IMR-90 (cell line): Measurements from ENCODE around the gene PPP1CA. TPM values are rescaled to one million over a fixed set of nuclear protein-coding genes. Genes with fewer than 3 reads are reported as not detected.

Source experiments
- ATAC-seq: fragments of 200-7000 bp; cut with Tn5 transposase; 2 replicates; pipeline ENCODE4 v1.9.1; 2020; ENCODE audit warnings: low read depth, mild to moderate bottlenecking, moderate library complexity
- BruUV-seq: library from RNA; stranded (reverse); fragments of 400-500 nt; replicated peaks from 2 replicates; lab custom pipeline; 2021; lab: Mats Ljungman, UMichigan
- CTCF ChIA-PET: fragments of 300-600 bp; formaldehyde crosslinking; extraction: SDS; loops from one replicate; lab custom pipeline; 2021; ENCODE audit warnings: antibody characterized with exemption; lab: Yijun Ruan, JAX
- POLR2A ChIA-PET: fragments of 300-600 bp; sonication (Branson Sonifier 250); formaldehyde crosslinking; loops from one replicate; lab custom pipeline; 2022; ENCODE audit warnings: antibody characterized with exemption; ENCODE audit not compliant: unreplicated experiment; lab: Charles Lee
- DNase-seq: peaks from one replicate; pipeline ENCODE4 v3.0.0; 2013
- H2AFZ ChIP-seq: replicated peaks from 2 replicates; pipeline ENCODE3; 2013; ENCODE audit warnings: low read length, mild to moderate bottlenecking; ENCODE audit not compliant: poor library complexity
- H2AK5ac ChIP-seq: 2 replicates; pipeline ENCODE4 v1.6.1; 2013; ENCODE audit warnings: low read depth, low read length, inconsistent platforms
- H2AK9ac ChIP-seq: replicated peaks from 2 replicates; pipeline ENCODE3; 2013; ENCODE audit warnings: mild to moderate bottlenecking, low read depth, low read length, moderate library complexity; ENCODE audit not compliant: poor library complexity
- H2BK120ac ChIP-seq: 2 replicates; pipeline ENCODE4 v1.6.1; 2013; ENCODE audit warnings: low read depth, low read length, inconsistent platforms
- H2BK15ac ChIP-seq: 3 replicates; pipeline ENCODE4 v1.6.1; 2013; ENCODE audit warnings: low read depth, low read length, inconsistent platforms
- H2BK20ac ChIP-seq: 2 replicates; pipeline ENCODE4 v1.6.1; 2013; ENCODE audit warnings: low read depth, mild to moderate bottlenecking, inconsistent platforms, low read length, moderate library complexity
- H2BK5ac ChIP-seq: 2 replicates; pipeline ENCODE4 v1.6.1; 2013; ENCODE audit warnings: mild to moderate bottlenecking, low read depth, low read length, inconsistent platforms; ENCODE audit not compliant: poor library complexity, severe bottlenecking
- H3K14ac ChIP-seq: replicated peaks from 2 replicates; pipeline ENCODE4 v1.6.1; 2013; ENCODE audit warnings: low read depth, low read length, inconsistent platforms
- H3K18ac ChIP-seq: 2 replicates; pipeline ENCODE4 v1.6.1; 2013; ENCODE audit warnings: low read depth, low read length, control low read depth
- H3K23ac ChIP-seq: 2 replicates; pipeline ENCODE4 v1.6.1; 2013; ENCODE audit warnings: low read depth, low read length, inconsistent platforms
- H3K27ac ChIP-seq: 2 replicates; pipeline ENCODE4 v1.5.1; 2013; ENCODE audit warnings: mild to moderate bottlenecking, control low read depth, low read length; ENCODE audit not compliant: insufficient read depth
- H3K27me3 ChIP-seq: 2 replicates; pipeline ENCODE4 v1.6.1; 2013; ENCODE audit warnings: low read length; ENCODE audit not compliant: control insufficient read depth, insufficient read depth
- H3K36me3 ChIP-seq: 2 replicates; pipeline ENCODE4 v1.6.1; 2013; ENCODE audit warnings: low read length, mixed read lengths; ENCODE audit not compliant: control insufficient read depth, insufficient read depth
- H3K4ac ChIP-seq: 2 replicates; pipeline ENCODE4 v1.6.1; 2013; ENCODE audit warnings: low read depth, low read length, inconsistent platforms
- H3K4me1 ChIP-seq: 2 replicates; pipeline ENCODE4 v1.6.1; 2013; ENCODE audit warnings: low read length, mixed read lengths; ENCODE audit not compliant: control insufficient read depth, insufficient read depth
- H3K4me2 ChIP-seq: 2 replicates; pipeline ENCODE4 v1.6.1; 2013; ENCODE audit warnings: low read depth, mild to moderate bottlenecking, control low read depth, low read length, moderate library complexity
- H3K4me3 ChIP-seq: 2 replicates; pipeline ENCODE4 v1.5.1; 2013; ENCODE audit warnings: low read depth, mild to moderate bottlenecking, control low read depth, low read length, moderate library complexity; ENCODE audit not compliant: insufficient read depth
- H3K56ac ChIP-seq: 2 replicates; pipeline ENCODE4 v1.6.1; 2013; ENCODE audit warnings: low read length, inconsistent platforms; ENCODE audit not compliant: insufficient read depth; ENCODE audit errors: extremely low read depth
- H3K79me1 ChIP-seq, 2 experiments: 2 replicates each; pipeline ENCODE4 v1.6.1; 2013; ENCODE audit warnings: low read length in 2 of 2, inconsistent platforms in 1 of 2, low read depth in 1 of 2
- H3K9ac ChIP-seq: 2 replicates; pipeline ENCODE4 v1.6.1; 2013; ENCODE audit warnings: low read depth, low read length, control low read depth
- H3K9me1 ChIP-seq: 2 replicates; pipeline ENCODE4 v1.6.1; 2013; ENCODE audit warnings: low read length, inconsistent platforms; ENCODE audit not compliant: insufficient read depth
- H3K9me3 ChIP-seq: 2 replicates; pipeline ENCODE4 v1.6.1; 2013; ENCODE audit warnings: low read length; ENCODE audit not compliant: control insufficient read depth, insufficient read depth
- H4K20me1 ChIP-seq: 2 replicates; pipeline ENCODE4 v1.6.1; 2013; ENCODE audit warnings: low read length, inconsistent platforms; ENCODE audit not compliant: insufficient read depth
- H4K5ac ChIP-seq: 2 replicates; pipeline ENCODE4 v1.6.1; 2013; ENCODE audit warnings: mild to moderate bottlenecking, low read depth, low read length, control low read depth
- H4K8ac ChIP-seq, 2 experiments: 2 replicates each; pipeline ENCODE4 v1.6.1; 2013; ENCODE audit warnings: low read depth in 2 of 2, low read length in 2 of 2, control low read depth in 1 of 2, inconsistent platforms in 1 of 2
- H4K91ac ChIP-seq: 2 replicates; pipeline ENCODE4 v1.6.1; 2013; ENCODE audit warnings: low read depth, low read length, inconsistent platforms; ENCODE audit not compliant: insufficient read depth
- BHLHE40 ChIP-seq: fragments of 150-350 bp; IDR thresholded peaks from 2 replicates; pipeline ENCODE4 v1.6.1; 2016; ENCODE audit warnings: mild to moderate bottlenecking, low read depth, low read length
- CEBPB ChIP-seq: IDR thresholded peaks from 2 replicates; pipeline ENCODE4 v1.6.1; 2012; ENCODE audit warnings: low read depth, low read length, improper control_type of control experiment
- CHD1 ChIP-seq: IDR thresholded peaks from 2 replicates; pipeline ENCODE4 v1.6.1; 2012; ENCODE audit warnings: low read depth, low read length, improper control_type of control experiment
- FOS ChIP-seq: fragments of 150-350 bp; IDR thresholded peaks from 2 replicates; pipeline ENCODE4 v1.6.1; 2016; ENCODE audit warnings: low read depth, low read length
- MAFK ChIP-seq: IDR thresholded peaks from 2 replicates; pipeline ENCODE4 v1.6.1; 2012; ENCODE audit warnings: low read depth, low read length, improper control_type of control experiment
- MXI1 ChIP-seq: IDR thresholded peaks from 2 replicates; pipeline ENCODE4 v1.6.1; 2012; ENCODE audit warnings: low read depth, mild to moderate bottlenecking, low read length, moderate library complexity, borderline replicate concordance
- NFE2L2 ChIP-seq: fragments of 150-350 bp; IDR thresholded peaks from 2 replicates; pipeline ENCODE4 v1.6.1; 2016; ENCODE audit warnings: low read depth, mild to moderate bottlenecking, low read length
- POLR2A ChIP-seq: IDR thresholded peaks from 2 replicates; pipeline ENCODE4 v1.6.1; 2012; ENCODE audit warnings: mild to moderate bottlenecking, low read depth, low read length
- RAD21 ChIP-seq: IDR thresholded peaks from 2 replicates; pipeline ENCODE4 v1.6.1; 2012; ENCODE audit warnings: low read length, improper control_type of control experiment
- RCOR1 ChIP-seq: IDR thresholded peaks from 2 replicates; pipeline ENCODE4 v1.6.1; 2012; ENCODE audit warnings: mild to moderate bottlenecking, low read length, improper control_type of control experiment; ENCODE audit not compliant: insufficient replicate concordance
- RFX5 ChIP-seq: IDR thresholded peaks from 2 replicates; pipeline ENCODE4 v1.8.0; 2012; ENCODE audit warnings: low read depth, mild to moderate bottlenecking, low read length, moderate library complexity
- WGBS, 2 experiments: methylation state at CpG; one replicate each; pipeline versions ENCODE4 v1.1.5 to v1.1.7; 2013; ENCODE audit warnings: missing lambda C conversion rate in 2 of 2; ENCODE audit not compliant: insufficient read length in 1 of 2; ENCODE audit errors: extremely low coverage in 2 of 2; 5-methylcytosine and 5-hydroxymethylcytosine counted together
- dilution Hi-C: fragments of 300-500 bp; cut with HindIII; formaldehyde crosslinking; loops from one replicate; pipeline ENCODE4 v1.14.3; 2018; ENCODE audit warnings: low sequenced_read_pairs; ENCODE audit not compliant: unreplicated experiment
- in situ Hi-C: fragments of 300-500 bp; cut with MboI; formaldehyde crosslinking; loops from 3 replicates; pipeline ENCODE4 v1.14.3; 2019; ENCODE audit warnings: low sequenced_read_pairs, inconsistent platforms, mixed read lengths
- intact Hi-C: fragments of 100-400 bp; cut with micrococcal nuclease; formaldehyde crosslinking; loops from 2 replicates; pipeline ENCODE4 v1.10.0; 2022
- polyA plus RNA-seq, 3 experiments: library from polyadenylated mRNA; depleted of rRNA; stranded (reverse); fragments of >200 nt; gene quantifications; 2 replicates each; pipeline ENCODE4 v1.2.3, GENCODE V29; 2012; ENCODE audit warnings: low replicate concordance in 1 of 3
- total RNA-seq: library from RNA; depleted of rRNA; stranded (reverse); fragments of >200 nt; gene quantifications from 2 replicates; pipeline ENCODE4 v1.2.3, GENCODE V29; 2012
- TF ChIP-seq, protein P1 (sequence below): fragments of 150-350 bp; IDR thresholded peaks from 2 replicates; pipeline ENCODE4 v1.6.1; 2017; ENCODE audit warnings: mild to moderate bottlenecking, antibody characterized with exemption, low read length, low read depth
- TF ChIP-seq, protein P2 (sequence below): conservative IDR thresholded peaks from 2 replicates; pipeline ENCODE4 v1.5.1; 2012; ENCODE audit warnings: mild to moderate bottlenecking, low read depth, low read length, improper control_type of control experiment
- TF ChIP-seq, protein P3 (sequence below): fragments of 150-350 bp; IDR thresholded peaks from 2 replicates; pipeline ENCODE4 v1.6.1; 2016; ENCODE audit warnings: low read depth, mild to moderate bottlenecking, low read length, moderate library complexity, borderline replicate concordance

PPP1CA gene
- total and polyA plus RNA-seq, 2 of the 4 experiments (the other 2 are of a cell fraction): 228 to 313 TPM

DNA sequence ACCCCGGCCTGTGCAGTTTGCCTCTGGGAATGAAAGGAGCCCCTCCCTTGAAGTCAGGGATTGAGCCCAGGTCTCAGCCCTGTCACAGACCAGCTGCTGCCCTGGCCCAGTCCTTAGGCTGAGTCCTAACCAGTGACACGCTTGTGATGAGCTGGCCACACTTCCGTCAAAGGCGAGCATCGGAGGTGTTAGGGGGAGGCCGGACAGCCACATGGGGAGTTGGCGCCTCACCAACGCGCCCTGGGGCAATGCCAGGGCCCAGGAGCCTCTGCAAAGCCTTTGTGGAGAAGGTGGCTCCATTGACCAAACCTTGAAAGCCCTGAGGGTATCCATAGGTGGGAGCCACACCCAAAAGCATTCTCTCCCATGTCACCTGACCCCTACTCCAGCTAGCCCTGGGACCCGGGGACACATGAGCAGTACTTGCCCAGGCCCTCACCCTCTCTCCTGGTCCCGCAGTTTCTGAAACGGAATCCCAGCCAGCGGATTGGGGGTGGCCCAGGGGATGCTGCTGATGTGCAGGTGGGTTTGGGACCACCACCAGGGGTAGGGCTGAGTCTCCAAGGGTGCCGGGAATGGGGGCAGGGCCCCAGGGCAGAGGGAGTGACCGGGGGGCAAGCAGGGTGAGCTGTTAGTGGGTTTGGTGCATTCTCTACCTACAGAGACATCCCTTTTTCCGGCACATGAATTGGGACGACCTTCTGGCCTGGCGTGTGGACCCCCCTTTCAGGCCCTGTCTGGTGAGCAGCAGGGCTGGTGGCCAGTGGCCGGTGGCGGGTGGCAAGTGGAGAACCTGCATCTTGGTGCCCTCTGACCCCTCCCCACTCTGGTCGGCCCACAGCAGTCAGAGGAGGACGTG lies 32.1 kb upstream of the PPP1CA start:
- peaks cover 45% of the 10 kb centered on the region for H3K36me3 ChIP-seq
- H3K4me3 ChIP-seq: no peak overlapping the region
- no peak for TF ChIP-seq MXI1
- TF ChIP-seq POLR2A: no peak
- no peak for TF ChIP-seq RCOR1
- no peak for TF ChIP-seq CHD1
- TF ChIP-seq FOS: no peak
- TF ChIP-seq MAFK: no peak
- TF ChIP-seq, protein P1, sequence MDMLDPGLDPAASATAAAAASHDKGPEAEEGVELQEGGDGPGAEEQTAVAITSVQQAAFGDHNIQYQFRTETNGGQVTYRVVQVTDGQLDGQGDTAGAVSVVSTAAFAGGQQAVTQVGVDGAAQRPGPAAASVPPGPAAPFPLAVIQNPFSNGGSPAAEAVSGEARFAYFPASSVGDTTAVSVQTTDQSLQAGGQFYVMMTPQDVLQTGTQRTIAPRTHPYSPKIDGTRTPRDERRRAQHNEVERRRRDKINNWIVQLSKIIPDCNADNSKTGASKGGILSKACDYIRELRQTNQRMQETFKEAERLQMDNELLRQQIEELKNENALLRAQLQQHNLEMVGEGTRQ: no peak
- TF ChIP-seq BHLHE40: no peak
- no peak for TF ChIP-seq RAD21
- no peak for TF ChIP-seq RFX5
- TF ChIP-seq, protein P2, sequence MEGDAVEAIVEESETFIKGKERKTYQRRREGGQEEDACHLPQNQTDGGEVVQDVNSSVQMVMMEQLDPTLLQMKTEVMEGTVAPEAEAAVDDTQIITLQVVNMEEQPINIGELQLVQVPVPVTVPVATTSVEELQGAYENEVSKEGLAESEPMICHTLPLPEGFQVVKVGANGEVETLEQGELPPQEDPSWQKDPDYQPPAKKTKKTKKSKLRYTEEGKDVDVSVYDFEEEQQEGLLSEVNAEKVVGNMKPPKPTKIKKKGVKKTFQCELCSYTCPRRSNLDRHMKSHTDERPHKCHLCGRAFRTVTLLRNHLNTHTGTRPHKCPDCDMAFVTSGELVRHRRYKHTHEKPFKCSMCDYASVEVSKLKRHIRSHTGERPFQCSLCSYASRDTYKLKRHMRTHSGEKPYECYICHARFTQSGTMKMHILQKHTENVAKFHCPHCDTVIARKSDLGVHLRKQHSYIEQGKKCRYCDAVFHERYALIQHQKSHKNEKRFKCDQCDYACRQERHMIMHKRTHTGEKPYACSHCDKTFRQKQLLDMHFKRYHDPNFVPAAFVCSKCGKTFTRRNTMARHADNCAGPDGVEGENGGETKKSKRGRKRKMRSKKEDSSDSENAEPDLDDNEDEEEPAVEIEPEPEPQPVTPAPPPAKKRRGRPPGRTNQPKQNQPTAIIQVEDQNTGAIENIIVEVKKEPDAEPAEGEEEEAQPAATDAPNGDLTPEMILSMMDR: no peak
- no peak for TF ChIP-seq CEBPB
- TF ChIP-seq NFE2L2: no peak
- TF ChIP-seq, protein P3, sequence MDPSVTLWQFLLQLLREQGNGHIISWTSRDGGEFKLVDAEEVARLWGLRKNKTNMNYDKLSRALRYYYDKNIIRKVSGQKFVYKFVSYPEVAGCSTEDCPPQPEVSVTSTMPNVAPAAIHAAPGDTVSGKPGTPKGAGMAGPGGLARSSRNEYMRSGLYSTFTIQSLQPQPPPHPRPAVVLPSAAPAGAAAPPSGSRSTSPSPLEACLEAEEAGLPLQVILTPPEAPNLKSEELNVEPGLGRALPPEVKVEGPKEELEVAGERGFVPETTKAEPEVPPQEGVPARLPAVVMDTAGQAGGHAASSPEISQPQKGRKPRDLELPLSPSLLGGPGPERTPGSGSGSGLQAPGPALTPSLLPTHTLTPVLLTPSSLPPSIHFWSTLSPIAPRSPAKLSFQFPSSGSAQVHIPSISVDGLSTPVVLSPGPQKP: no peak
- no peak overlapping the region for H2BK120ac ChIP-seq
- H3K4ac ChIP-seq: no peak overlapping the region
- in situ Hi-C loops: no loop called here
- no peaks in the 10 kb centered on the region for H3K9me3 ChIP-seq
- H2BK15ac ChIP-seq: no peak overlapping the region
- H3K27ac ChIP-seq: no peak overlapping the region
- no peak overlapping the region for H2AK5ac ChIP-seq
- no TSS peak for BruUV-seq
- no peak overlapping the region for H4K91ac ChIP-seq
- H2BK5ac ChIP-seq: no peak overlapping the region
- H3K9ac ChIP-seq: no peak overlapping the region
- ATAC-seq: no peak
- H3K14ac ChIP-seq: no peak overlapping the region
- H3K4me2 ChIP-seq: no peak overlapping the region
- H3K4me1 ChIP-seq: peaks cover 4% of the 10 kb centered on the region; the same call in 1 of the 2 replicates
- H4K20me1 ChIP-seq: no peaks in the 10 kb centered on the region; the same call in none of the 2 replicates
- CTCF ChIA-PET: no interaction called here
- H4K5ac ChIP-seq: no peak overlapping the region
- no peak overlapping the region for H2AK9ac ChIP-seq
- intact Hi-C loops: no loop called here
- POLR2A ChIA-PET: no interaction called here
- H3K18ac ChIP-seq: no peak overlapping the region
- 88% methylated on average over 14 of the region's 22 CpGs; no CpG with 5 or more reads in 1 of the 2 experiments for WGBS, 2 experiments
- H2AFZ ChIP-seq: no peak overlapping the region
- H3K79me1 ChIP-seq: peaks cover 9 to 19% of the 10 kb centered on the region in 2 experiments
- no peaks in the 10 kb centered on the region for H3K27me3 ChIP-seq
- H4K8ac ChIP-seq: no peak overlapping the region
- H2BK20ac ChIP-seq: no peak overlapping the region
- no peak for DNase-seq
- dilution Hi-C loops: no loop called here
- no peak overlapping the region for H3K56ac ChIP-seq
- H3K23ac ChIP-seq: no peak overlapping the region
- H3K9me1 ChIP-seq: peaks cover 3% of the 10 kb centered on the region; the same call in 1 of the 2 replicates
